LNCaP clone FGC (cell line): ENCODE data around the gene NAXE.
"Not testable (repeated sequence)": the region's sequence is repeated elsewhere in the genome, so short reads cannot be mapped to it uniquely, and the experiment has no call there.

Experiments
- DNase-seq: peaks from one replicate; pipeline ENCODE4 v3.0.0-alpha.2; 2011; ENCODE audit warnings: low read depth
- H3K4me3 ChIP-seq: 2 replicates; pipeline ENCODE4 v1.5.1; 2011; ENCODE audit warnings: mild to moderate bottlenecking, low read depth, low read length, control low read depth
- TF ChIP-seq, protein P1 (sequence below): IDR thresholded peaks from 2 replicates; pipeline ENCODE4 v1.5.1; 2012; ENCODE audit warnings: mild to moderate bottlenecking; ENCODE audit not compliant: control insufficient read depth, insufficient read depth; ENCODE audit errors: extremely low read depth

Gene NAXE

DNA sequence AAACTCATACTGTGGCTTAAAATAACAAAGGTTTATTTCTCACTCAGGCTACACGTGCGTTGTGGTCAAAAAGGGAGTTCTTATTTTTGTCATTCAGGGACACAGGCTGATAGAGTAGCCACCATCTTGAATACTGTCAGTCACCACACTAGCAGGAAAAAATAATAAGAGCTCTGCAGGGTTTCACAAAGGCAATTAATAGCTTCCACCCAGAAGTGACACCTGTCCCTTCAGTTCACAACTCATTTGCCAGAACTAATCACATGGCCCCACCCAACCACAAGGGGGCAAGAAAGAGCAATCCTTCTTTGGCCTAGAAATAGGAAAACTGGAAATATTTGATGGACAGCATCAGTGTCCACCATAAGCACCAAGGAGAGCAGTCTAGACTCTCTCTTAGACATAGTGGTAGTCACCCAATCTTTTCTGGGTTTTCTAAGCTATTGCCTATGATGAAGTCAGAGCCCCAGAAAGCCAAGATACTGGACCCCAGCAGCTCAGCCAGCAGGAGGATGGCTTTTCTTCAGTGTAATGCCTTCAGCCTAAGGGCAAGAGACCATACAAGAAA lies 35.8 kb downstream of the NAXE start:
- no peak for DNase-seq
- TF ChIP-seq, protein P1, sequence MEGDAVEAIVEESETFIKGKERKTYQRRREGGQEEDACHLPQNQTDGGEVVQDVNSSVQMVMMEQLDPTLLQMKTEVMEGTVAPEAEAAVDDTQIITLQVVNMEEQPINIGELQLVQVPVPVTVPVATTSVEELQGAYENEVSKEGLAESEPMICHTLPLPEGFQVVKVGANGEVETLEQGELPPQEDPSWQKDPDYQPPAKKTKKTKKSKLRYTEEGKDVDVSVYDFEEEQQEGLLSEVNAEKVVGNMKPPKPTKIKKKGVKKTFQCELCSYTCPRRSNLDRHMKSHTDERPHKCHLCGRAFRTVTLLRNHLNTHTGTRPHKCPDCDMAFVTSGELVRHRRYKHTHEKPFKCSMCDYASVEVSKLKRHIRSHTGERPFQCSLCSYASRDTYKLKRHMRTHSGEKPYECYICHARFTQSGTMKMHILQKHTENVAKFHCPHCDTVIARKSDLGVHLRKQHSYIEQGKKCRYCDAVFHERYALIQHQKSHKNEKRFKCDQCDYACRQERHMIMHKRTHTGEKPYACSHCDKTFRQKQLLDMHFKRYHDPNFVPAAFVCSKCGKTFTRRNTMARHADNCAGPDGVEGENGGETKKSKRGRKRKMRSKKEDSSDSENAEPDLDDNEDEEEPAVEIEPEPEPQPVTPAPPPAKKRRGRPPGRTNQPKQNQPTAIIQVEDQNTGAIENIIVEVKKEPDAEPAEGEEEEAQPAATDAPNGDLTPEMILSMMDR = peak; percentile 74
- no peak overlapping the region for H3K4me3 ChIP-seq

DNA sequence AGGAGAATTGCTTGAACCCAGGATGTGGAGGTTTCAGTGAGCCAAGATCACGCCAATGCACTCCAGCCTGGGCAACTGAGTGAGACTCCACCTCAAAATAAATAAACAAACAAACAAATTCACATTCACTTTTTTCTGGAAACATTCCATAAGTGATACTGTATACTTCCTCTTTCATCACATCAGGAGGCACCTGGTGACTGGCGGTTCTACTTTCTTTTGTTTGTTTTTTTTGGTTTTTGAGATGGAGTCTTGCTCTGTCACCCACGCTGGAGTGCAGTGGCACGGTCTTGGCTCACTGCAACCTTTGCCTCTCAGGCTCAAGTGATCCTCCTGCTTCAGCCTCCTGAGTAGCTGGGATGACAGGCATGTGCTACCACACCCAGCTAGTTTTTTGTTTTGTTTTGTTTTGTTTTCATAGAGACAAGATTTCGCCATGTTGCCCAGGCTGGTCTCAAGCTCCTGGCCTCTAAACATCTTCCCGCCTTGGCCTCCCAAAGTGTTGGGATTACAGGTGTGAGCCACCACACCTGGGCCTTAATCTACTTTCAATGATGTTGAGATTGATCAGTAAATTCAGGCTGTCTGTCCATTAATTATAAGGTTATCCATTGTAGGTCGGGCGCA lies 38.4 kb downstream of the NAXE start:
- no peak overlapping the region for H3K4me3 ChIP-seq
- TF ChIP-seq, protein P1 = no peak
- DNase-seq = no peak

DNA sequence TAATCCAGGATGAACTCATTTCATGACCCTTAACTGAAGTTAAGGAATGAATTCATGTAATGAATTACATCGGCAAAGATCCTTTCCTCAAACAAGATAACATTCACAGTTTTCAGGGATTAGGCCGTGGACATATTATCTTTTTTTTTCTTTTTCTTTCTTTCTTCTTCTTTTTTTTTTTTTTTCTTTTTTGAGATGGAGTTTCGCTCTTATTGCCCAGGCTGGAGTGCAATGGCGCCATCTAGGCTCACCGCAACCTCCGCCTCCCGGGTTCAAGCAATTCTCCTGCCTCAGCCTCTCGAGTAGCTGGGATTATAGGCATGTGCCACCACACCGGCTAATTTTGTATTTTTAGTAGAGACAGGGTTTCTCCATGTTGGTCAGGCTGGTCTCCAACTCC lies 39.6 kb downstream of the NAXE start:
- not testable (repeated sequence) for DNase-seq

DNA sequence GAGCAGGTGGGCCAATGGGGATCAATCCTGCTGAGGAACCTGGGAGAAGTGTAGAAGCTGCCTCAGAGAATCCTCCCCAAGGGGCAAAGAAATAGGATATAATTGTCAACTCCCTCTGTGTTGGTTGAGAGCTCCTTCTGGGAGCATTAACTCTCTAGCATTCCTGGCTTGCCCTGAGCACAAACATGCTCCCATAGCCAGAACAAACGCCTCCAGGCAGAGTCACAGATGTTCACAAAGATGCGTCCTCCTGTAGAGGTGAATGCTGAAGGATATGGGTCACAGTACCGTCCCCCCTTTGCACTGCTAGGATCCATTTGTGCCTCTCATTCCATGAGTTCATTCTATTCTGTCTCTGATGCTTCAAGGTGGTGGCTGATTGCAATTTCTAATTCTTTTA lies 40.8 kb downstream of the NAXE start:
- H3K4me3 ChIP-seq = no peak overlapping the region
- TF ChIP-seq, protein P1 = no peak
- DNase-seq = no peak

More for the DNA sequence above, 39.6 kb downstream of the NAXE start:
- not testable (repeated sequence) for H3K4me3 ChIP-seq

DNA sequence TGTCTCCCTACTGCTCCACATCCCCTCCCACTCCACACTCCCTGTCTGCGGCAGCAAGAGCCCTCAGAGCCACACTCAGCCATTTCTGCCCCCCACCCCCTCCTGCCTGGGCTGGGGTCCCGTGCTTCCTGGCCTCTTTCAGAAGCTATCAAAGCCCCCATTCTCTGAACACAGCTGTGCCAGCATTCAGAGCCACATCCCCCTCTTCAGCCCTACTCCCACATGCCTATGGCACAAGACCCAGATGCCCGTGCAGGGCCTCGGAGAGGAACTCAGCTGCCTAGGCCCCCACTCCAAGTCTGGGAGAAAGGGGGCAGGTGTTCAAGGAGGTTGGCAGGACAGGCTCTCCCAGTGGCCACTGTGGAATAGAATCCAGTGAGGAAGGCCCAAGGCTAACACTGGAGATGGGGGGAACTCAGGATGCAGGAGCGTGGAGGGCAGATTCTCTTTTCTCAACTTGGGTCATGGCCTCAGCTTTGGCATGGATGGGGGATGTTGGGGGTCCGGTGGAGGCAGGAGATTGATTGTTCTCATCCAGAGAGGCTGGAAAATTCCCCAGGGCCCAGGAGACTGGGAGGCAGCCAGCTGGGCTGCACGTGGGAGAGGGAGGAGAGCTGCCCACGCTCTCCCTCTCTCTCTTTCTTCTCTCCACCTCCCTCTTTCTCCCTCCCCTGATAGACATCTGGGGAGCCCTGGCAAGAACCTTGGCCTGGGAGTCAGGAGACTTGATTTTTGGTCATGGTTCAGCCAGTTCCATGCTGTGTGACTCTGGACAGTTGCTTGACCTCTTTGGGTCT lies 46.8 kb downstream of the NAXE start:
- no peak for DNase-seq
- no peak overlapping the region for H3K4me3 ChIP-seq
- TF ChIP-seq, protein P1 = no peak

DNA sequence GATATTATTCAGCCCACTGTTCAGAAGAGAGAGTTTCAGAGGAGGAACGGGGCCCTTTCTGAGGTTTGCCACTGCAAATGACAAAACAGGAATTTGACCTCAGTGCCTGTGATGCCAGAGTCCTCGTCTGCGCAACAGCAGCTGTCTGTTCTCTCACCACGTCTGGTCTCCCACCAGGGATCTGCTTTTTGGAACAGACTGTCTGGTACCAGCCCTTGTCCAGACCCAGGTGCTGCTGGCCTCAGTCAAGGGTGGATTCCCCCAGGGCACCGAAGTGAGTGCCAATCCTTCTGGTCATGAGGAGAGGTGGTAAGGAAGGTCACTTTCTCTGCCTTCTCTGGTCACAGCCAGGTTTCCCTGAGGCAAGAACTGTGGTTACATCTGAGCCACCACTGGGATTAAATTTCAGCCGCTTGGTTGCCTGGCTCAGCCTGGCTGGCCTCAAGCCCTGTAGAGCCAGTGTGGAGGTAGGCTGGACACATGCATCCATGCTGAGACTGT lies 48.1 kb downstream of the NAXE start:
- TF ChIP-seq, protein P1 = no peak
- no peak for DNase-seq
- no peak overlapping the region for H3K4me3 ChIP-seq

DNA sequence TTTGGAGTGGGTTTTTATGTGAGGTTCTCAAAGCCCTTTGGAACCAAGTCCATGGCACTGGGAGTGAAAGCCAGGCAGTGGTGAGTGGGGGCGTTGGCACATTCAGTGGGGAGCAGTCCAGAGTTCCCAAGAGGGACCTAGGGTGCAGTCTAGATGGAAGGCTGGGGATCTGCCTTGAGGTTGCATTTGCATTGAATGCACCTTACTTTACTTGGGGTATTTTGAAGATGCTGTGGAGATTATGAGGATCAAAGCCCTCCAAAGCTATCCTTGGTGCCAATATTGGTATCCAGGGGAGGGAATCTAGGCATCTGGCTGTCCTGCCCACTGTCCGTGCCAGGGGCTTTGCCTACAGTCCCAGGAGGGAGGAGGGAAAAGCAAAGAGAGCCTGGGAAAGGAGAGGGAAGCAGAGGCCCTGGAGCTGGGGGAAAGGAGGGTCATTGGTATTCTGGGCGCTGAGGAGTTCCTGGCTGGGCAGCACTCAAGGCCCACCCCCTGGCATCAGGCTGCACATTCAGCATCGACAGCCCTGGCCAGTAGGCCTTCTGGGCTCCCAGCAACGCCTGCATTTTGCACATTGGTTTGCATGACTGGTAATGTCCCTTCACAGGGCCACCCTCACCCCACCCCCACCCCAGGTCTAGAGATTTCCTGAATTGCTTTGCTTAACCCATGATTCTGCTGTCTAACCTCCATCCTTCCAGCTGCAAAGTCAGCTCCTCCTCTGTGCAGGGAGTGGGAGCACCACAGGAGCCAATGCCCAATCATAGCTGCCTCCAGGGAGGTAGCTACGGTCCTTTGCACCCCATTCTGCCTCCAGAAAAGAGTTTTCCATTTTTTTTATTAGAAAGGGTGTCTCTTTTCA lies 49.5 kb downstream of the NAXE start:
- H3K4me3 ChIP-seq = no peak overlapping the region
- DNase-seq = no peak
- TF ChIP-seq, protein P1 = no peak
